ENCODE results near the gene CD93. TPM values are rescaled to one million over a fixed set of nuclear protein-coding genes. Genes with fewer than 3 reads are reported as not detected.

CD93 gene
- polyA plus RNA-seq, 1 donor from 2014 or later, result not detected

DNA sequence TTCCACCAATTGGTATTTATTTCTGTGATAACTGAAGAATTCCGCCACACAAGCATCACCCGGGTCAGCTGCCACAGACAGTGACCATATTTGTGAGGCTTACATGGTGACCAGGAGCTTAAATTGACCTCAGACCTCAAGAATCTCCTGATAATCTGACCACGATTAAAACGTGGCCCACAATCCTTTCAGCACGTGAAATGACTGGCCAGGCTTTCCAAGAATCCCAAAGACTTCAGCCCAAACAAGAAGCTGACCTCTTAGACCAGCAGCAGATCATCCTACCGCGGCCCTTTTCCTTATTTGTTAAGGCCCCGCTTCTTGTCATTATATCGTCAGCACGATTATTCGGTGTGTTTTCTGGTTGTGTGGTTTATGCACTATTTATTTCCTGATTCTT, 45.6 kb upstream of the CD93 start:
- Histone ChIP-seq H3K9ac (ENCODE audit: low read length) (no peak overlapping the region), H3K9me3 (ENCODE audit: low read length) (no peaks in the 10 kb centered on the region), H3K9me2 (ENCODE audit: insufficient read depth, low read length) (no peaks in the 10 kb centered on the region), H3K4me2 (ENCODE audit: low read length) (no peak overlapping the region), H3K79me2 (replicated peaks; ENCODE audit: insufficient read depth, low read length) (no peaks in the 10 kb centered on the region), H3K4me3 (ENCODE audit: low read length) (no peak overlapping the region), H2AFZ (ENCODE audit: low read depth, low read length) (no peak overlapping the region), H3K27ac (ENCODE audit: low read length) (no peak overlapping the region), H3K27me3 (ENCODE audit: insufficient read depth, low read depth, low read length) (no peaks in the 10 kb centered on the region), H3F3A (ENCODE audit: insufficient read depth, low read length, poor library complexity, severe bottlenecking) (no peaks in the 10 kb centered on the region), H4K20me1 (ENCODE audit: insufficient read depth) (no peaks in the 10 kb centered on the region), H3K36me3 (ENCODE audit: insufficient read depth, low read length) (no peaks in the 10 kb centered on the region)
- TF ChIP-seq POLR2AphosphoS5 (IDR thresholded peaks at IDR 0.05) (no peak), SMC3 (conservative IDR thresholded peaks at IDR 0.05; ENCODE audit: poor library complexity) (no peak), REST (IDR thresholded peaks at IDR 0.05; ENCODE audit: borderline replicate concordance) (no peak), TAF1 (IDR thresholded peaks at IDR 0.05; ENCODE audit: low read depth) (no peak), EZH2 (IDR thresholded peaks at IDR 0.05; ENCODE audit: borderline replicate concordance, insufficient read depth, low read length, poor library complexity, severe bottlenecking) (no peak), EP300 (conservative IDR thresholded peaks at IDR 0.05; ENCODE audit: poor library complexity, severe bottlenecking) (no peak), MXI1 (conservative IDR thresholded peaks at IDR 0.05; ENCODE audit: poor library complexity, severe bottlenecking) (no peak), RAD21 (conservative IDR thresholded peaks at IDR 0.05) (no peak)
- TF ChIP-seq, protein P1, sequence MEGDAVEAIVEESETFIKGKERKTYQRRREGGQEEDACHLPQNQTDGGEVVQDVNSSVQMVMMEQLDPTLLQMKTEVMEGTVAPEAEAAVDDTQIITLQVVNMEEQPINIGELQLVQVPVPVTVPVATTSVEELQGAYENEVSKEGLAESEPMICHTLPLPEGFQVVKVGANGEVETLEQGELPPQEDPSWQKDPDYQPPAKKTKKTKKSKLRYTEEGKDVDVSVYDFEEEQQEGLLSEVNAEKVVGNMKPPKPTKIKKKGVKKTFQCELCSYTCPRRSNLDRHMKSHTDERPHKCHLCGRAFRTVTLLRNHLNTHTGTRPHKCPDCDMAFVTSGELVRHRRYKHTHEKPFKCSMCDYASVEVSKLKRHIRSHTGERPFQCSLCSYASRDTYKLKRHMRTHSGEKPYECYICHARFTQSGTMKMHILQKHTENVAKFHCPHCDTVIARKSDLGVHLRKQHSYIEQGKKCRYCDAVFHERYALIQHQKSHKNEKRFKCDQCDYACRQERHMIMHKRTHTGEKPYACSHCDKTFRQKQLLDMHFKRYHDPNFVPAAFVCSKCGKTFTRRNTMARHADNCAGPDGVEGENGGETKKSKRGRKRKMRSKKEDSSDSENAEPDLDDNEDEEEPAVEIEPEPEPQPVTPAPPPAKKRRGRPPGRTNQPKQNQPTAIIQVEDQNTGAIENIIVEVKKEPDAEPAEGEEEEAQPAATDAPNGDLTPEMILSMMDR (IDR thresholded peaks at IDR 0.05; ENCODE audit: poor library complexity, severe bottlenecking), result no peak

- Histone ChIP-seq H3K27me3 (ENCODE audit: insufficient read depth, low read depth, low read length) (no peaks in the 10 kb centered on the region), H3K9me2 (ENCODE audit: insufficient read depth, low read length) (no peaks in the 10 kb centered on the region), H3K9ac (ENCODE audit: low read length) (no peak overlapping the region), H3K4me3 (ENCODE audit: low read length) (no peak overlapping the region), H3K79me2 (replicated peaks; ENCODE audit: insufficient read depth, low read length) (no peaks in the 10 kb centered on the region), H4K20me1 (ENCODE audit: insufficient read depth) (no peaks in the 10 kb centered on the region), H3F3A (ENCODE audit: insufficient read depth, low read length, poor library complexity, severe bottlenecking) (no peaks in the 10 kb centered on the region), H3K4me2 (ENCODE audit: low read length) (no peak overlapping the region), H3K9me3 (ENCODE audit: low read length) (no peaks in the 10 kb centered on the region), H2AFZ (ENCODE audit: low read depth, low read length) (no peak overlapping the region), H3K36me3 (ENCODE audit: insufficient read depth, low read length) (no peaks in the 10 kb centered on the region), H3K27ac (ENCODE audit: low read length) (no peak overlapping the region)
- TF ChIP-seq RAD21 (conservative IDR thresholded peaks at IDR 0.05), result no peak
- TF ChIP-seq TAF1 (IDR thresholded peaks at IDR 0.05; ENCODE audit: low read depth), result no peak
- no peak for TF ChIP-seq REST (IDR thresholded peaks at IDR 0.05; ENCODE audit: borderline replicate concordance)
- no peak for TF ChIP-seq POLR2AphosphoS5 (IDR thresholded peaks at IDR 0.05)
- no peak for TF ChIP-seq EP300 (conservative IDR thresholded peaks at IDR 0.05; ENCODE audit: poor library complexity, severe bottlenecking)
- TF ChIP-seq SMC3 (conservative IDR thresholded peaks at IDR 0.05; ENCODE audit: poor library complexity), result no peak
- TF ChIP-seq, protein P1 (IDR thresholded peaks at IDR 0.05; ENCODE audit: poor library complexity, severe bottlenecking), result no peak
- no peak for TF ChIP-seq EZH2 (IDR thresholded peaks at IDR 0.05; ENCODE audit: borderline replicate concordance, insufficient read depth, low read length, poor library complexity, severe bottlenecking)
- no peak for TF ChIP-seq MXI1 (conservative IDR thresholded peaks at IDR 0.05; ENCODE audit: poor library complexity, severe bottlenecking)
Measured at GRCh38 chr20:23130622-23131140, 44.6 kb upstream of the CD93 start.

Measured in neural cell (in vitro differentiated cells).